Activated CD8-positive, alpha-beta memory T cell treated with anti-CD3 and anti-CD28 coated beads, Interleukin-2, amount 50 U/mL, for 48 hours (primary cell): ENCODE data around the gene TIMP1.

ENCODE experiments used
- DNase-seq: peaks from one replicate; pipeline ENCODE4 v3.0.0-alpha.2; 2020

TIMP1 gene

GRCh38 chrX:47581731-47582647 is at the start of gene TIMP1:
Gene TIMP1 (plus strand): TSS chrX:47582436. CDS start chrX:47583416, 980 bp downstream.
- peak; percentile 84 for DNase-seq

GRCh38 chrX:47539860-47540259 is 42.4 kb upstream of the TIMP1 start:
- no peak for DNase-seq

DNA sequence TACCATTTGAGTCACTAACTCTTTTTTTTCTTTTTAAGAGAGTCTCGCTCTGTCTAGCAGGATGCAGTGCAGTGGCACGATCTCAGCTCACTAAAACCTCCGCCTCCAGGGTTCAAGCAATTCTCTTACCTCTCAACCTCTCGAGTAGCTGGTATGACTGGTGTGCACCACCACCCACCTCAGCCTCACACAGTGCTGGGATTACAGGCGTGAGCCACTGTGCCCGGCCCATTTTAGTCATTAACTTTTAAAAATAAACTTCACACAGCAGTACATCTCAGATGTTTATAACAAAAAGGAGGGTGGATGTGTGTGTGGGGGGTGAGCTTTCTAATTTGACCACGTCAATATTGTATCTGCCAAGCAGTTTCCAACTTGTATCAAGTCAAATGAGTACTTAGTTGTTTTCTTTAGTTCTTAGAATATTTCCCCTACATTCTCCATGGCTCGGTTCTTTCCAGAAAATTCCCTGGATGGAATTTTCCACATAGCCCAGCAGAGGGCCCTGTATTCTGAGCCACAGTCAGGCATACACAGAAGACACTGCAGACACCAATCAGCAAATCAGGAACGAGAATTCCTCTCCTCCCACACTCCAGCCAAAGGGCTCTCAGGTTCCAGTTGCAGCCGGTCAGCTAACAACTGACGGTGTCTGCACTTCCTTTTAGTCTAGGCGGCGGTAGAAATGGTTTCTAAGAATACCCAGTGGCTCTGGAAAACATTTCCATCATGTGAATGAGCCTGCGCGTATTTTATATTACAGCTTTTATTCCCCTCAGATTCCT is 41.3 kb upstream of the TIMP1 start:
- DNase-seq: no peak

DNA sequence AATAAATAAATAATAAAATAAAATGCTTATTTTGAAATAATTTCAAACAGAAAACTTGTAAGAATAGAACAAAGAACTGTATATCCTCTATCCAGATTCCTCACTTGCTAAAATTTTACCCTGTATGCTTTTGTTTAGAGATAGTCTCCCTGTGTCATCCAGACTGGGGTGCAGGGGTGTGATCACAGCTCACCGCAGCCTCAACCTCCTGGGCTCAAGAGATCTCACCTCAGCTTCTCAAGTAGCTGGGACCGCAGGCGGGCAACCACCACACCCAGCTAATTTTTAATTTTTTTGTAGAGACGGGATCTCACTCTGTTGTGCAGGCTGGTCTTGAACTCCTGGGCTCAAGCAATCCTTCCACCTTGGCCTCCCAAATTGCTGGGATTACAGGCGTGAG is 38.7 kb upstream of the TIMP1 start:
- DNase-seq: no peak

GRCh38 chrX:47556045-47556623 is 26.1 kb upstream of the TIMP1 start:
- peak; percentile 82 for DNase-seq

DNA sequence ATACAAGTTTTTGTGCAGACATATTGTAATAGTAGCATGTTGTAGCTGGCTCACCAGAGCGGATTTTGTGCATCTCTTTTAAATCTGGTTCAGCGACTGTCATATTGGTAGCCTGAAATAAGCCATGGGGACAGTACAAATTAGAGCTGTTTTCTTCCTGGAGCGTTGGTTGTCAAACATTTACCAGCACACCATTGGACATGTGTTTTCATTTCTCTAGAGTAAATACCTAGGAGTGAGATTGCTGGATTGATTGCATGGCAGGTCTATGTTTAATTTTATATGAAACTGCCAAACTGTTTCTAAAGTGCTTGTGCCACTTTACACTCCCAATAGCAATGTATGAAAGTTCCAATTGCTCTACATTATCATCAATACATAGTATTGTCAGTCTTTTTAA is 23.8 kb upstream of the TIMP1 start:
- DNase-seq: no peak

DNA sequence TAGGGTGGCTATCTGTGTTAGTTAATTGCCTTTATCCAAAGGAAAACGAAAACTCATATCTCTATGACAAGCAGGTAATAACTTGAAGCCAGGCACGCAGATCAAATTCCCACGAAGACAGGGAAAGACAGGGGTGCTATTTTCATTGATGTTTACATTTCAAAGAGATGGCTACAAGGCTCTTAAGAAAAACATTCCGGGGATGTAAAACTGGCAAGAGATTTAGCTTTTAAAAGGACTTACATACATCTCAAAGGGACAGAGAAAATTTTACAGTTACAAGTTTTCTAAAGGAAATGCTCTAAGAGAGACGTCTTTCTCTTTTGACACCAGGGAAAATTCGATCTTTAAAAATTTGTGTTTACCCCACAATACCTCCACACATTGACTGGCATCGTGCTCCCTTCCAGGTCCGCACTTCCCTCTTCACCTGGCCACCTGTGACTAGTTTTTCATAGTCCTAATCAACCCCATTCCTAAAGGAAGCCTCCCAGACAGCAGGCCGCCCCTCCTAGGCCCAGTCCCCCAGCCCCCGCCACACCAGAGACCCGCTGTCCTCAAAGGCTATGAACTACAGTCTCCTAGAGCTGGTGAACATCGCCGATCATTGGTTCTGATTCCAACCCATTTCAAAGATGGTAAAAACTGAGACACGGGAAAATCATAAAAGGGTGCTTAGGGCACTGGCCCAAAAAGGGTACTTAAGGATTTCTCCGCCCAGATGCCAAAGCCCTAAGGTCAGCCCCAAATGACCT is 21.9 kb upstream of the TIMP1 start:
- DNase-seq: no peak

DNA sequence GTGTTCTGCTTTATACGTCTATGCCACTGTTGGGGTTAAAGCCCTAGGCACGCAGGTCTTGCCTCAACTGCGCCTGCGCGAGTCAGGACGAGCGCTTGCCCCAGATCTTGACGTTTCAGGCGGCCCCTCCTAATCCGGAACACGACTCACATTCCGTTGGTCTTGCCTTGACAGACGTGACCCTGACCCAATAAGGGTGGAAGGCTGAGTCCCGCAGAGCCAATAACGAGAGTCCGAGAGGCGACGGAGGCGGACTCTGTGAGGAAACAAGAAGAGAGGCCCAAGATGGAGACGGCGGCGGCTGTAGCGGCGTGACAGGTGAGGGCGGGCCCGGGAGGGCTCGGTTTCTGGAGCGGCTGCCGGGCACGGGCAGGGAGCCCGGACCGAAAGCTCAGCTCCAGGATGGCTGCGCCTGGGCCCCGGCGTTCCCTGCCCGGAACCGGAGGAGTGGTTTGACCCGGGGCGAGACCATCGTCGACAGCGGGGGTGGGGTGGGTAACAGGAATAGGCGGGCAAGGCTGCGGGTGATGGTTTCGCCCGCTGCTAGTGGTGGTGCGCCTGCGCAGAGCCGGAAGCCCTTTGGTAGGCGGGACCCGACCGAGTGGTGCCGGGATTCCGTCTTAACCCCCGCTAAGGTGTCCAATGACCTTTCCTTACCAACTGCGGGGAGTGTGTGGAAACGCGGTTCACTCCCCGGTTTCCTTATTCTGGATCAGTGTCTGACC is 21.1 kb upstream of the TIMP1 start, which contains the start of gene ARAF:
TSS of gene ARAF (plus strand) at position 272 of the 725 bp plus-strand sequence. CDS start 1,763 bp downstream, outside the sequence.
- DNase-seq: peak; percentile 90

- DNase-seq: no peak
Observed at GRCh38 chrX:47561659-47562151, 20.5 kb upstream of the TIMP1 start.

- DNase-seq: no peak
Observed at GRCh38 chrX:47562615-47563243, 19.5 kb upstream of the TIMP1 start.

GRCh38 chrX:47563801-47564315 is 18.4 kb upstream of the TIMP1 start:
- no peak for DNase-seq

- DNase-seq: no peak
Observed at GRCh38 chrX:47564438-47565085, 17.7 kb upstream of the TIMP1 start.

GRCh38 chrX:47566841-47567240 is 15.4 kb upstream of the TIMP1 start:
- DNase-seq: no peak

- no peak for DNase-seq
Observed at GRCh38 chrX:47568656-47569295, 13.5 kb upstream of the TIMP1 start.

DNA sequence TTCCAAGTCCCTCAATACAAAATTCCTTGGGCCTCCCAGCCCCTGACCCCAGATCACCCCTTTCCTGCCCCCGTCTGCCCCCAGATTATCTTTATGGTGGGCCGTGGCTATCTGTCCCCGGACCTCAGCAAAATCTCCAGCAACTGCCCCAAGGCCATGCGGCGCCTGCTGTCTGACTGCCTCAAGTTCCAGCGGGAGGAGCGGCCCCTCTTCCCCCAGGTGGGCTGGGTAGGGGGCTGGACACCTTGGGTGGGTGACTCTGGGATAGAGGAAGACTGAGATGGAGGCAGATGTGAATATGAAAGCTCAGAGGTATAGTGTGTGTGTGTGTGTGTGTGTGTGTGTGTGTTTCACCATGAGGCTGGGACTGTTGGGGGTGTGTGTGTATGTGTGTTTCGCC is 11.4 kb upstream of the TIMP1 start:
- no peak for DNase-seq

GRCh38 chrX:47571215-47571614 is 11.0 kb upstream of the TIMP1 start:
- no peak for DNase-seq

DNA sequence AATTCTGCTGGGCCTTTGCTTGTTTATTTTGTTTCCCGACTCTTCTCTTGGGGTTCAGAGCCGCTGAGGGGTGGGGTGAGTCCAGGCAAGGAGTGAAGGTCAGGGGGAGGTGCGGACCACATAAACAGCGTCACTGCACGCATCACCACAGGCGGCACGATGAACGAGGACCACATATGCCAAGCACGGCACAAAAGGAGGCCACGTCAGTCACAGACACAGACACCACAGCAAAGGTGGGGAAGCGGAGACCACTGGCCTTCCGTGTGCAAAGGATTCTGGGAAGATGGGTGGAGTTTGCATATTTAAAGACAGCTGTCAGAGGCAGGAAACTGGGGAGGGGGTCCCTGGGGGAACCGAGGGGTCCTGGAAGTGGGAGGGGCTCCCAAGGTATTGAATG is 10.3 kb upstream of the TIMP1 start:
- DNase-seq: no peak

DNA sequence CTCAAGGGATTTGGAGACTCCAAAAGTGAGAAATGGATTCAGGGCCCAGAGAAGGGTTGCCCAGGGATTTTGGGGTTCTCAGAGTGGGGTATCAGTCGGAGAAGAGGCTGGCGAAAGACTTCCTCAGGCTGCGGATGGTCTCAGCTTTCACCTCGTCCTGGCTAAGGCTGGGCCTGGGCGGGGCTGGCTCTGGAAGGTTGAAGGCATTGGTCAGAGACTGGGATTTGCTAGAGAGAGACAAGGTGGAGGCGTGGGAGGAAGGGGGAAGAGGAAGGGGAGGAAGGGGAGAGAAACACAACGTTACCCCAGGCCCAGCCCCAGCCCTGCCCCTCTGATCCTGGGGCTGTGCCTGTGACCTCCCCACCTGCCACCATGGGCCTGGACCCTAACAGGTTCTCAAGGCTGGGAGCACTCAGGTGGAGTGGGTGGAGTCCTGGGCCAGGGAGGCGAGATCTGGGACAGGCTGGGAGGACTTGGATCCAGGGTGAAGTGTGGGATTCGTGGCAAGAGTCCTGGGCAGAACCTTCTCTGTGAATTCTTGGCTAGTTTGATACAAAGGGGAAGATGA is 9.4 kb upstream of the TIMP1 start:
- no peak for DNase-seq

- DNase-seq: no peak
Observed at GRCh38 chrX:47573341-47574075, 8.7 kb upstream of the TIMP1 start.
